Panc1 (cell line): ENCODE results near the gene SEMA4F. TPM values are rescaled to one million over a fixed set of nuclear protein-coding genes. Genes with fewer than 3 reads are reported as not detected.

Source experiments
- ATAC-seq: fragments of 200-7000 bp; cut with Tn5 transposase; 2 replicates; pipeline ENCODE4 v1.9.1; 2020; ENCODE audit warnings: mild to moderate bottlenecking, moderate library complexity
- BruUV-seq: library from RNA; stranded (reverse); fragments of 400-500 nt; replicated peaks from 2 replicates; lab custom pipeline; 2021; lab: Mats Ljungman, UMichigan
- CTCF ChIA-PET: fragments of 300-600 bp; sonication (Branson Sonifier 250); formaldehyde crosslinking; loops from one replicate; lab custom pipeline; 2022; ENCODE audit warnings: antibody characterized with exemption; lab: Charles Lee
- POLR2A ChIA-PET: fragments of 300-600 bp; sonication (Branson Sonifier 250); formaldehyde crosslinking; loops from one replicate; lab custom pipeline; 2022; ENCODE audit warnings: antibody characterized with exemption; lab: Charles Lee
- DNase-seq: peaks from one replicate; pipeline ENCODE4 v3.0.0-alpha.2; 2010; ENCODE audit warnings: low read depth, low spot score
- H3K27ac ChIP-seq: 2 replicates; pipeline ENCODE4 v1.5.1; 2011; ENCODE audit warnings: mild to moderate bottlenecking, low read length, inconsistent platforms
- H3K27me3 ChIP-seq: fragments of 200-500 bp; sonication (Bioruptor generic); 2 replicates; pipeline ENCODE4 v1.6.0; 2014; ENCODE audit warnings: low read length, inconsistent platforms; ENCODE audit not compliant: control insufficient read depth, insufficient read depth
- H3K36me3 ChIP-seq: fragments of 200-500 bp; sonication (Bioruptor generic); 2 replicates; pipeline ENCODE4 v1.5.1; 2014; ENCODE audit warnings: inconsistent platforms, mild to moderate bottlenecking, low read length, moderate library complexity; ENCODE audit not compliant: control insufficient read depth, insufficient read depth
- H3K4me1 ChIP-seq: 2 replicates; pipeline ENCODE4 v1.5.1; 2011; ENCODE audit warnings: inconsistent platforms, mild to moderate bottlenecking, low read length, moderate library complexity; ENCODE audit not compliant: control insufficient read depth, insufficient read depth
- H3K4me3 ChIP-seq, 2 experiments: 2 replicates each; pipeline ENCODE4 v1.5.1; 2011 to 2012; ENCODE audit warnings: low read depth in 2 of 2, low read length in 2 of 2, mild to moderate bottlenecking in 2 of 2, inconsistent platforms in 1 of 2, moderate library complexity in 1 of 2
- H3K9me3 ChIP-seq: fragments of 200-500 bp; sonication (Bioruptor generic); 2 replicates; pipeline ENCODE4 v1.5.1; 2014; ENCODE audit warnings: low read depth, mild to moderate bottlenecking, inconsistent platforms, low read length, moderate library complexity; ENCODE audit not compliant: control insufficient read depth, insufficient read depth
- POLR2AphosphoS5 ChIP-seq: IDR thresholded peaks from 2 replicates; pipeline ENCODE4 v1.6.1; 2012; ENCODE audit warnings: mild to moderate bottlenecking, low read depth, low read length, moderate library complexity
- SIN3A ChIP-seq: IDR thresholded peaks from 2 replicates; pipeline ENCODE4 v1.6.1; 2012; ENCODE audit warnings: low read depth, mild to moderate bottlenecking, low read length, moderate library complexity, borderline replicate concordance; ENCODE audit not compliant: insufficient read depth
- TCF7L2 ChIP-seq: IDR thresholded peaks from 2 replicates; pipeline ENCODE4 v1.6.1; 2011; ENCODE audit warnings: mild to moderate bottlenecking, low read depth, low read length, inconsistent platforms
- in situ Hi-C: cut with HindIII; loops from 2 replicates; pipeline ENCODE4 v1.10.0; 2016; ENCODE audit warnings: low sequenced_read_pairs, low pct_unique_long_range_greater_than_20kb
- intact Hi-C: fragments of 100-400 bp; cut with micrococcal nuclease; formaldehyde crosslinking; loops from one replicate; pipeline ENCODE4 v1.10.0; 2022; ENCODE audit not compliant: unreplicated experiment
- total RNA-seq: library from RNA; stranded (reverse); gene quantifications from one replicate; pipeline ENCODE4 v1.2.1, GENCODE V29; 2021; ENCODE audit not compliant: unreplicated experiment
- TF ChIP-seq, protein P1 (sequence below), 2 experiments: IDR thresholded peaks; 2 replicates each; pipeline ENCODE4 v1.6.1; 2011 to 2012; ENCODE audit warnings: low read depth in 2 of 2, control low read depth in 1 of 2, low read length in 1 of 2, mild to moderate bottlenecking in 1 of 2, moderate library complexity in 1 of 2; ENCODE audit not compliant: insufficient read depth in 1 of 2
- TF ChIP-seq, protein P2 (sequence below): fragments of 450-650 bp; IDR thresholded peaks from 2 replicates; pipeline ENCODE4 v1.5.1; 2017; ENCODE audit warnings: mild to moderate bottlenecking

The SEMA4F gene
- total RNA-seq, 1 experiment from 2014 or later: 13.3 TPM

DNA sequence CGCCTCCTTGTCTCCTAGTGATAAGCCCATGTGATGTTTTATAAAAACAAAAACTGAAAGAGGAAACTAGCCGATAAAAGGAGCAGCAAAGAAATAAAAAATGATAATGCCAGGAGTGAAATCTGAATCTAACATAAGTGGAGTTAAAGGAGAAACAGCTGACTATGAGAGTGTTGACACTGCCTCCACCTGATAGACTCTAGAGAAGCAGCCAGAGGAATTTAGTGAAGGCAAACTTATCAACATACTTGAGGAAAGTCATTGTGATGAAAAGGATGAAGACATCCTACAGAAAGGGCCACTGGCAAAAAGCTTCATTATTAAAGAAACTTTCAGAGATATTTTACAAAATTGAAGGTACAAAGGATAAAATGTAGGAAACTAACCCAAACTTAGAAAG, 7.8 kb upstream of the SEMA4F start:
- Histone ChIP-seq H3K36me3 (no peaks in the 10 kb centered on the region), H3K27me3 (no peaks in the 10 kb centered on the region), H3K27ac (no peak overlapping the region), H3K4me3 (no peak overlapping the region), H3K4me1 (no peaks in the 10 kb centered on the region), H3K9me3 (no peaks in the 10 kb centered on the region)
- ATAC-seq: no peak
- no TSS peak for BruUV-seq
- no peak for TF ChIP-seq SIN3A
- TF ChIP-seq, protein P1, sequence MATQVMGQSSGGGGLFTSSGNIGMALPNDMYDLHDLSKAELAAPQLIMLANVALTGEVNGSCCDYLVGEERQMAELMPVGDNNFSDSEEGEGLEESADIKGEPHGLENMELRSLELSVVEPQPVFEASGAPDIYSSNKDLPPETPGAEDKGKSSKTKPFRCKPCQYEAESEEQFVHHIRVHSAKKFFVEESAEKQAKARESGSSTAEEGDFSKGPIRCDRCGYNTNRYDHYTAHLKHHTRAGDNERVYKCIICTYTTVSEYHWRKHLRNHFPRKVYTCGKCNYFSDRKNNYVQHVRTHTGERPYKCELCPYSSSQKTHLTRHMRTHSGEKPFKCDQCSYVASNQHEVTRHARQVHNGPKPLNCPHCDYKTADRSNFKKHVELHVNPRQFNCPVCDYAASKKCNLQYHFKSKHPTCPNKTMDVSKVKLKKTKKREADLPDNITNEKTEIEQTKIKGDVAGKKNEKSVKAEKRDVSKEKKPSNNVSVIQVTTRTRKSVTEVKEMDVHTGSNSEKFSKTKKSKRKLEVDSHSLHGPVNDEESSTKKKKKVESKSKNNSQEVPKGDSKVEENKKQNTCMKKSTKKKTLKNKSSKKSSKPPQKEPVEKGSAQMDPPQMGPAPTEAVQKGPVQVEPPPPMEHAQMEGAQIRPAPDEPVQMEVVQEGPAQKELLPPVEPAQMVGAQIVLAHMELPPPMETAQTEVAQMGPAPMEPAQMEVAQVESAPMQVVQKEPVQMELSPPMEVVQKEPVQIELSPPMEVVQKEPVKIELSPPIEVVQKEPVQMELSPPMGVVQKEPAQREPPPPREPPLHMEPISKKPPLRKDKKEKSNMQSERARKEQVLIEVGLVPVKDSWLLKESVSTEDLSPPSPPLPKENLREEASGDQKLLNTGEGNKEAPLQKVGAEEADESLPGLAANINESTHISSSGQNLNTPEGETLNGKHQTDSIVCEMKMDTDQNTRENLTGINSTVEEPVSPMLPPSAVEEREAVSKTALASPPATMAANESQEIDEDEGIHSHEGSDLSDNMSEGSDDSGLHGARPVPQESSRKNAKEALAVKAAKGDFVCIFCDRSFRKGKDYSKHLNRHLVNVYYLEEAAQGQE (IDR thresholded peaks at IDR 0.05; ENCODE audit: insufficient read depth in 1 of 2, low read depth in 2 of 2, low read length in 1 of 2): no peak
- TF ChIP-seq POLR2AphosphoS5: no peak
- TF ChIP-seq TCF7L2: no peak
- TF ChIP-seq, protein P2, sequence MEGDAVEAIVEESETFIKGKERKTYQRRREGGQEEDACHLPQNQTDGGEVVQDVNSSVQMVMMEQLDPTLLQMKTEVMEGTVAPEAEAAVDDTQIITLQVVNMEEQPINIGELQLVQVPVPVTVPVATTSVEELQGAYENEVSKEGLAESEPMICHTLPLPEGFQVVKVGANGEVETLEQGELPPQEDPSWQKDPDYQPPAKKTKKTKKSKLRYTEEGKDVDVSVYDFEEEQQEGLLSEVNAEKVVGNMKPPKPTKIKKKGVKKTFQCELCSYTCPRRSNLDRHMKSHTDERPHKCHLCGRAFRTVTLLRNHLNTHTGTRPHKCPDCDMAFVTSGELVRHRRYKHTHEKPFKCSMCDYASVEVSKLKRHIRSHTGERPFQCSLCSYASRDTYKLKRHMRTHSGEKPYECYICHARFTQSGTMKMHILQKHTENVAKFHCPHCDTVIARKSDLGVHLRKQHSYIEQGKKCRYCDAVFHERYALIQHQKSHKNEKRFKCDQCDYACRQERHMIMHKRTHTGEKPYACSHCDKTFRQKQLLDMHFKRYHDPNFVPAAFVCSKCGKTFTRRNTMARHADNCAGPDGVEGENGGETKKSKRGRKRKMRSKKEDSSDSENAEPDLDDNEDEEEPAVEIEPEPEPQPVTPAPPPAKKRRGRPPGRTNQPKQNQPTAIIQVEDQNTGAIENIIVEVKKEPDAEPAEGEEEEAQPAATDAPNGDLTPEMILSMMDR: no peak
- POLR2A ChIA-PET: interaction anchor here (0.6 kb wide), 1 partner anchor 65 kb away, joined by 3 read pairs; no protein-coding TSS in a partner anchor
- in situ Hi-C loops: no loop called here
- CTCF ChIA-PET: no interaction called here
- DNase-seq: no peak
- intact Hi-C loops: no loop called here

DNA sequence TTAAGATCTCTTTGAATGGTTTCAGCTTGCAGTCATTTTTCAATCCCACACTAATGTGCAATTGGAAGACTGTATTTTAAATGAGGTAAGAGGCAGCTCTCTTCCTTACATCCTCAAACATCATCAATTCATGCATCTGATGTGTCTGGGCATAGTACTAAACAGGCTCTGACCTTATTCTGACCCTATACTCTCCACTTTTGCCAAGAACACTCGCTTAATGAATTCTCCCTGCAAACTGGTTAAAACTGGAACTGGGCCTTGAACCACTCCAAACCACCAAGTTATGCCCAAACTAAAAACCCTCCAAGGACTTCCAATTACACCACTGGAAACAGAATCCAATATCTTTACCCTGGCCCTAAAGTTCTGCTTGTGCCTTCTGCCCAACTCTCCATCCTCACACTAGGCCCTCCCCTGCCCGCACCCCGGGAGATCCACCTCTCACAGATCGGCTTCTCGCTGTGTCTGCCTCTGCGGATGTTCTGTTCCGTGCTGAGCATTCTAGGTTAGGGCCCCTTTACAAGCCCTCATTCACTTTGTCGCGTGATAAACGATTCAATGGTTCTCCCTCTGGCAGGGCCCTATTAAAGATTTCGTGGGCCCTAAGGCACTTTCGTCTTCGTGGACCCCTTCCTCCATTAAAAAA, 7.1 kb upstream of the SEMA4F start:
- TF ChIP-seq, protein P1 (IDR thresholded peaks at IDR 0.05; ENCODE audit: insufficient read depth in 1 of 2, low read depth in 2 of 2, low read length in 1 of 2): no peak
- TF ChIP-seq POLR2AphosphoS5: no peak
- Histone ChIP-seq H3K4me3 (no peak overlapping the region), H3K27ac (no peak overlapping the region), H3K4me1 (no peaks in the 10 kb centered on the region), H3K9me3 (no peaks in the 10 kb centered on the region), H3K27me3 (no peaks in the 10 kb centered on the region), H3K36me3 (no peaks in the 10 kb centered on the region)
- no peak for ATAC-seq
- in situ Hi-C loops (no loop called here), intact Hi-C loops (no loop called here)
- POLR2A ChIA-PET: no interaction called here
- DNase-seq: no peak
- CTCF ChIA-PET: no interaction called here
- no TSS peak for BruUV-seq
